Adrenal gland (tissue), 12 donors: ENCODE results near the gene EXOC4. TPM values are rescaled to one million over a fixed set of nuclear protein-coding genes. Genes with fewer than 3 reads are reported as not detected.
A peak's percentile ranks its signal among the peaks of the same experiment; 100 is the strongest.

ENCODE experiments used
- DNase-seq, 7 donors: peaks; one replicate each; pipeline ENCODE4 v3.0.0-alpha.2; 2019 to 2020
- H3K27ac ChIP-seq, 5 donors: fragments of 200-600 bp; sonication (generic) in 4 of 5; 1 replicate in 3 of 5; 2 replicates in 2 of 5; pipeline versions ENCODE4 v1.5.1 to v1.8.0; 2016 to 2020; ENCODE audit warnings: mild to moderate bottlenecking in 1 of 5
- H3K27me3 ChIP-seq: fragments of 200-600 bp; 2 replicates; pipeline ENCODE4 v1.8.0; 2021
- H3K36me3 ChIP-seq, 2 donors: fragments of 200-600 bp; replicated peaks in 1 of 2; 1 replicate in 1 of 2; 2 replicates in 1 of 2; pipeline versions ENCODE4 v1.5.1 to v1.8.0; 2018 to 2022
- H3K4me1 ChIP-seq, 2 donors: fragments of 200-600 bp; replicated peaks in 1 of 2; 1 replicate in 1 of 2; 2 replicates in 1 of 2; pipeline versions ENCODE4 v1.5.1 to v1.8.0; 2018 to 2021
- H3K4me3 ChIP-seq, 4 donors: fragments of 200-600 bp; sonication (generic) in 3 of 4; one replicate each; pipeline ENCODE4 v1.5.1; 2016 to 2018
- H3K9me3 ChIP-seq, 3 donors: fragments of 200-600 bp; sonication (generic) in 1 of 3; replicated peaks in 1 of 3; 1 replicate in 2 of 3; 2 replicates in 1 of 3; pipeline versions ENCODE4 v1.5.1 to v1.8.0; 2016 to 2021
- POLR2A ChIP-seq, 2 donors: fragments of 450-650 bp; IDR thresholded peaks; one replicate each; pipeline ENCODE4 v1.6.1; 2017; ENCODE audit warnings: antibody characterized with exemption in 2 of 2, mild to moderate bottlenecking in 2 of 2, moderate library complexity in 1 of 2
- WGBS, 4 donors: extraction: QIAGEN DNeasy Blood & Tissue Kit in 2 of 4; methylation state at CpG; one replicate each; pipeline versions ENCODE4 v1.1.5 to v1.1.7; 2013 to 2017; 5-methylcytosine and 5-hydroxymethylcytosine counted together
- intact Hi-C, 2 donors: fragments of 100-400 bp; cut with DNase I; formaldehyde crosslinking; loops; one replicate each; pipeline versions ENCODE4 v1.14.1 to v1.15.0; 2022 to 2023
- polyA plus RNA-seq, 3 donors: library from polyadenylated mRNA; stranded (reverse); fragments of 200-250 nt in 2 of 3; fragments of 350-450 nt in 1 of 3; fragmentation: Illumina TruSeq in 1 of 3; extraction: RNeasy Lipid Tissue Mini Kit (QIAGEN cat#74804) in 1 of 3; gene quantifications; one replicate each; pipeline ENCODE4 v1.2.3, GENCODE V29; 2013 to 2014
- total RNA-seq, 9 donors: library from RNA; depleted of rRNA in 4 of 9; stranded (reverse); fragments of >200 nt in 4 of 9; fragments of 120-200 nt in 1 of 9; fragmentation: NEBNext Ultra II Directional in 1 of 9; extraction: Animal tissue kit (Norgen Biotek cat#: 25700) in 1 of 9; gene quantifications; one replicate each; pipeline versions ENCODE4 v1.1.0 to v1.2.4, GENCODE V29; 2013 to 2023
- TF ChIP-seq, protein P1 (sequence below), 6 experiments: fragments of 450-650 bp in 4 of 6; fragments of 200-600 bp in 2 of 6; sonication (generic) in 1 of 6; IDR thresholded peaks; 1 replicate in 5 of 6; 2 replicates in 1 of 6; pipeline versions ENCODE4 v1.5.1 to v1.8.0; 2016 to 2021; ENCODE audit warnings: antibody characterized with exemption in 6 of 6, mild to moderate bottlenecking in 2 of 6, moderate library complexity in 1 of 6
- donor health status: healthy with polysubstance abuse.
- donor health status: Bipolar disorder and iron deficiency.
- donor health status: DM: yes; HTN: yes; CAD: no.
- donor health status: DM: no; HTN: no; CAD: no.
- donor health status: DM: no; HTN: no; CAD: no.
- donor health status: DM: yes; HTN: yes; CAD: no.

Gene EXOC4
- total and polyA plus RNA-seq, 12 donors, result 12.5 to 93.8 (median 67.4) TPM

DNA sequence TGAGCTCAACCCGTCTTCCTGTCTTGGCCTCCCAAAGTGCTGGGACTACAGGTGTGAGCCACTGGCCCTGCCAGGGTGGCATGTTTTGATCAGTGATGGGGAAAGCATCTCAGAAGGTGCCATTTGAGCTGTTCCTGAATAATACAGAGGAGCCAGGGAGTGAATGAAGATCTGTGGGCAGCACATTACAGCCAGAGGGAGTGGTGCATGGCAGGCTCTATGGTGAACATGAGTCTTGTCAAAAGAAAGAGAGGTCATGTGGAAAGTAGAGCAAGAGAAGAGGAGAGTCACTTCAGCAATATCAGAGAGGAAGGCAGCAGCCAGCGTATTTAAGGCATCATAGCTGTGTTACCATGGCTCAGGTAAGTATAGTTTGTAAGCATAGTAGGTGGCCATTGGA is 598.5 kb downstream of the EXOC4 start:
- WGBS, 4 donors, result 97 to 99% (median 98%) methylated on average over 2 of the region's 2 CpGs

GRCh38 chr7:133853706-133854276 is 600.9 kb downstream of the EXOC4 start:
- TF ChIP-seq, protein P1, sequence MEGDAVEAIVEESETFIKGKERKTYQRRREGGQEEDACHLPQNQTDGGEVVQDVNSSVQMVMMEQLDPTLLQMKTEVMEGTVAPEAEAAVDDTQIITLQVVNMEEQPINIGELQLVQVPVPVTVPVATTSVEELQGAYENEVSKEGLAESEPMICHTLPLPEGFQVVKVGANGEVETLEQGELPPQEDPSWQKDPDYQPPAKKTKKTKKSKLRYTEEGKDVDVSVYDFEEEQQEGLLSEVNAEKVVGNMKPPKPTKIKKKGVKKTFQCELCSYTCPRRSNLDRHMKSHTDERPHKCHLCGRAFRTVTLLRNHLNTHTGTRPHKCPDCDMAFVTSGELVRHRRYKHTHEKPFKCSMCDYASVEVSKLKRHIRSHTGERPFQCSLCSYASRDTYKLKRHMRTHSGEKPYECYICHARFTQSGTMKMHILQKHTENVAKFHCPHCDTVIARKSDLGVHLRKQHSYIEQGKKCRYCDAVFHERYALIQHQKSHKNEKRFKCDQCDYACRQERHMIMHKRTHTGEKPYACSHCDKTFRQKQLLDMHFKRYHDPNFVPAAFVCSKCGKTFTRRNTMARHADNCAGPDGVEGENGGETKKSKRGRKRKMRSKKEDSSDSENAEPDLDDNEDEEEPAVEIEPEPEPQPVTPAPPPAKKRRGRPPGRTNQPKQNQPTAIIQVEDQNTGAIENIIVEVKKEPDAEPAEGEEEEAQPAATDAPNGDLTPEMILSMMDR (IDR thresholded peaks at IDR 0.05), result peak in 3 of 6 experiments; percentile 15 to 26 (median 21)
- no peak for TF ChIP-seq POLR2A (IDR thresholded peaks at IDR 0.05)

More for the DNA sequence above, 598.5 kb downstream of the EXOC4 start:
- TF ChIP-seq, protein P1 (IDR thresholded peaks at IDR 0.05), result no peak
- TF ChIP-seq POLR2A (IDR thresholded peaks at IDR 0.05), result no peak
- intact Hi-C loops, result no loop called here
- H3K27me3 ChIP-seq, result no peaks in the 10 kb centered on the region
- H3K36me3 ChIP-seq, result no peaks in the 10 kb centered on the region
- H3K4me3 ChIP-seq, result no peak overlapping the region
- no peak for DNase-seq
- H3K9me3 ChIP-seq, result no peaks in the 10 kb centered on the region
- no peak overlapping the region for H3K27ac ChIP-seq
- no peaks in the 10 kb centered on the region for H3K4me1 ChIP-seq

GRCh38 chr7:133854739-133855138 is 601.9 kb downstream of the EXOC4 start:
- Histone ChIP-seq H3K9me3 (no peaks in the 10 kb centered on the region), H3K27ac (no peak overlapping the region), H3K4me1 (no peaks in the 10 kb centered on the region), H3K4me3 (no peak overlapping the region), H3K36me3 (no peaks in the 10 kb centered on the region), H3K27me3 (no peaks in the 10 kb centered on the region)
- DNase-seq, result no peak
- no peak for TF ChIP-seq POLR2A (IDR thresholded peaks at IDR 0.05)
- TF ChIP-seq, protein P1 (IDR thresholded peaks at IDR 0.05), result peak in 4 of 6 experiments; percentile 8 to 43 (median 26)
- intact Hi-C loops, result no loop called here

More at GRCh38 chr7:133853706-133854276, 600.9 kb downstream of the EXOC4 start:
- 80 to 91% (median 86%) methylated on average over 6 of the region's 6 CpGs for WGBS, 4 donors
- Histone ChIP-seq H3K36me3 (no peaks in the 10 kb centered on the region), H3K27me3 (no peaks in the 10 kb centered on the region), H3K27ac (no peak overlapping the region), H3K9me3 (no peaks in the 10 kb centered on the region), H3K4me1 (no peaks in the 10 kb centered on the region), H3K4me3 (no peak overlapping the region)
- DNase-seq, result peak in 3 of 7 donors; percentile 9 to 21 (median 18)
- intact Hi-C loops, result no loop called here

- 95 to 100% (median 97%) methylated on average over 6 to 23 of the region's 23 CpGs for WGBS, 4 donors
- Histone ChIP-seq H3K27me3 (no peaks in the 10 kb centered on the region), H3K9me3 (no peaks in the 10 kb centered on the region), H3K4me3 (no peak overlapping the region), H3K4me1 (no peaks in the 10 kb centered on the region), H3K36me3 (no peaks in the 10 kb centered on the region), H3K27ac (no peak overlapping the region)
- no peak for TF ChIP-seq POLR2A (IDR thresholded peaks at IDR 0.05)
- TF ChIP-seq, protein P1 (IDR thresholded peaks at IDR 0.05), result no peak
- DNase-seq, result no peak
- intact Hi-C loops, result no loop called here
Measured at GRCh38 chr7:133857376-133858119, 604.7 kb downstream of the EXOC4 start.
